GM12891 (cell line): Measurements from ENCODE around the gene ADGRA3.
"Not testable (repeated sequence)": the region's sequence is repeated elsewhere in the genome, so short reads cannot be mapped to it uniquely, and the experiment has no call there.

ENCODE experiments used
- DNase-seq: peaks from one replicate; pipeline ENCODE4 v3.0.0; 2011; ENCODE audit warnings: low spot score; ENCODE audit not compliant: insufficient read length
- FAIRE-seq: peaks from 2 replicates; lab custom pipeline; 2011; peaks lifted over from hg19 to GRCh38; lab: Jason Lieb, UNC
- PAX5 ChIP-seq: IDR thresholded peaks from 2 replicates; pipeline ENCODE4 v1.6.1; 2011; ENCODE audit warnings: low read length, moderate library complexity, mild to moderate bottlenecking; ENCODE audit not compliant: insufficient read depth, severe bottlenecking
- POLR2A ChIP-seq: IDR thresholded peaks from 2 replicates; pipeline ENCODE4 v1.6.1; 2011; ENCODE audit warnings: low read depth, low read length, control low read depth
- POLR2AphosphoS5 ChIP-seq: IDR thresholded peaks from 2 replicates; pipeline ENCODE4 v1.6.1; 2011; ENCODE audit warnings: low read depth, low read length, control low read depth
- POU2F2 ChIP-seq: IDR thresholded peaks from 2 replicates; pipeline ENCODE4 v1.6.1; 2011; ENCODE audit warnings: low read depth, mild to moderate bottlenecking, control low read depth, low read length, moderate library complexity
- SPI1 ChIP-seq: IDR thresholded peaks from 2 replicates; pipeline ENCODE4 v1.6.1; 2011; ENCODE audit warnings: low read depth, low read length, control low read depth
- TAF1 ChIP-seq: IDR thresholded peaks from 2 replicates; pipeline ENCODE4 v1.6.1; 2011; ENCODE audit warnings: low read depth, low read length, control low read depth

ADGRA3 gene

GRCh38 chr4:22485737-22486136 is 30.1 kb downstream of the ADGRA3 start:
- FAIRE-seq (no peak), DNase-seq (no peak)
- no peak for TF ChIP-seq SPI1
- no peak for TF ChIP-seq POU2F2
- no peak for TF ChIP-seq POLR2A
- TF ChIP-seq PAX5 = no peak
- TF ChIP-seq POLR2AphosphoS5 = no peak
- TF ChIP-seq TAF1 = no peak

GRCh38 chr4:22483551-22483981 is 32.3 kb downstream of the ADGRA3 start:
- no peak for TF ChIP-seq TAF1
- TF ChIP-seq POLR2A = no peak
- no peak for TF ChIP-seq SPI1
- TF ChIP-seq POU2F2 = no peak
- no peak for FAIRE-seq
- DNase-seq = no peak

- no peak for DNase-seq
- no peak for TF ChIP-seq SPI1
- TF ChIP-seq PAX5 = no peak
- no peak for TF ChIP-seq POLR2AphosphoS5
- TF ChIP-seq POU2F2 = no peak
- TF ChIP-seq TAF1 = no peak
- TF ChIP-seq POLR2A = no peak
- no peak for FAIRE-seq
These were observed 33.4 kb downstream of the ADGRA3 start for GRCh38 chr4:22482250-22483127.

- no peak for DNase-seq
- no peak for FAIRE-seq
- no peak for TF ChIP-seq TAF1
- no peak for TF ChIP-seq SPI1
- TF ChIP-seq POLR2AphosphoS5 = no peak
- TF ChIP-seq POLR2A = no peak
- TF ChIP-seq PAX5 = no peak
- no peak for TF ChIP-seq POU2F2
These were observed 35.1 kb downstream of the ADGRA3 start for GRCh38 chr4:22480675-22481327.

GRCh38 chr4:22478426-22478825 is 37.4 kb downstream of the ADGRA3 start:
- TF ChIP-seq POLR2AphosphoS5 (no peak), POU2F2 (no peak), PAX5 (no peak), SPI1 (no peak), TAF1 (no peak), POLR2A (no peak)
- no peak for FAIRE-seq
- DNase-seq = no peak

- no peak for FAIRE-seq
- no peak for DNase-seq
These were observed 38.1 kb downstream of the ADGRA3 start for GRCh38 chr4:22477813-22478182.

GRCh38 chr4:22477136-22477812 is 38.6 kb downstream of the ADGRA3 start:
- no peak for TF ChIP-seq TAF1
- TF ChIP-seq PAX5 = no peak
- no peak for TF ChIP-seq POLR2AphosphoS5
- no peak for TF ChIP-seq POU2F2
- TF ChIP-seq SPI1 = no peak
- no peak for TF ChIP-seq POLR2A
- FAIRE-seq = no peak
- DNase-seq = no peak

More at GRCh38 chr4:22477813-22478182, 38.1 kb downstream of the ADGRA3 start:
- TF ChIP-seq SPI1 (no peak), PAX5 (no peak), POLR2A (no peak), POU2F2 (no peak), TAF1 (no peak)

GRCh38 chr4:22476011-22476410 is 39.9 kb downstream of the ADGRA3 start:
- FAIRE-seq = no peak
- DNase-seq = no peak
- no peak for TF ChIP-seq TAF1
- no peak for TF ChIP-seq POU2F2
- TF ChIP-seq POLR2AphosphoS5 = no peak
- TF ChIP-seq SPI1 = no peak
- TF ChIP-seq PAX5 = no peak
- no peak for TF ChIP-seq POLR2A

GRCh38 chr4:22475311-22475646 is 40.6 kb downstream of the ADGRA3 start:
- FAIRE-seq, DNase-seq: not testable (repeated sequence)
